ENCODE results near the gene LRBA. TPM values are rescaled to one million over a fixed set of nuclear protein-coding genes. Genes with fewer than 3 reads are reported as not detected.

LRBA gene
- total RNA-seq, 4 donors from 2014 or later, result 8.5 to 18.0 (median 11.9) TPM

- in situ Hi-C loops (cut with MboI; ENCODE audit: low sequenced_read_pairs in 4 of 4) (no loop called here), intact Hi-C loops (cut with DNase I; ENCODE audit: low total_unique reads) (no loop called here)
- no peaks in the 10 kb centered on the region for H3K4me1 ChIP-seq
- no peak overlapping the region for H3K27ac ChIP-seq
- H3K9me3 ChIP-seq, result no peaks in the 10 kb centered on the region
- no peak for ATAC-seq
- TF ChIP-seq CTCF (IDR thresholded peaks at IDR 0.05 in 4 of 5, conservative IDR thresholded peaks at IDR 0.05 in 1 of 5), result no peak
- TF ChIP-seq POLR2A (IDR thresholded peaks at IDR 0.05), result no peak
- no peak for DNase-seq
- H3K27me3 ChIP-seq, result no peaks in the 10 kb centered on the region
- H3K4me3 ChIP-seq, result no peak overlapping the region
- no peaks in the 10 kb centered on the region for H3K36me3 ChIP-seq
Observed at GRCh38 chr4:150683775-150684350, 331.2 kb downstream of the LRBA start.

GRCh38 chr4:150682126-150682525 lies 333.0 kb downstream of the LRBA start:
- no peaks in the 10 kb centered on the region for H3K9me3 ChIP-seq
- ATAC-seq, result no peak
- no peaks in the 10 kb centered on the region for H3K36me3 ChIP-seq

GRCh38 chr4:150681063-150681462 lies 334.0 kb downstream of the LRBA start:
- ATAC-seq, result no peak
- H3K27me3 ChIP-seq, result no peaks in the 10 kb centered on the region
- H3K9me3 ChIP-seq, result no peaks in the 10 kb centered on the region
- intact Hi-C loops (cut with DNase I; ENCODE audit: low total_unique reads), result no loop called here
- no peaks in the 10 kb centered on the region for H3K36me3 ChIP-seq
- in situ Hi-C loops (cut with MboI; ENCODE audit: low sequenced_read_pairs in 4 of 4), result no loop called here
- H3K4me1 ChIP-seq, result no peaks in the 10 kb centered on the region
- no peak overlapping the region for H3K4me3 ChIP-seq
- no peak for DNase-seq
- H3K27ac ChIP-seq, result no peak overlapping the region
- TF ChIP-seq CTCF (IDR thresholded peaks at IDR 0.05 in 4 of 5, conservative IDR thresholded peaks at IDR 0.05 in 1 of 5), result no peak
- no peak for TF ChIP-seq POLR2A (IDR thresholded peaks at IDR 0.05)

More at GRCh38 chr4:150682126-150682525, 333.0 kb downstream of the LRBA start:
- intact Hi-C loops (cut with DNase I; ENCODE audit: low total_unique reads), result no loop called here
- Histone ChIP-seq H3K4me3 (no peak overlapping the region), H3K27ac (no peak overlapping the region), H3K27me3 (no peaks in the 10 kb centered on the region), H3K4me1 (no peaks in the 10 kb centered on the region)
- DNase-seq, result no peak
- TF ChIP-seq CTCF (IDR thresholded peaks at IDR 0.05 in 4 of 5, conservative IDR thresholded peaks at IDR 0.05 in 1 of 5), result no peak
- TF ChIP-seq POLR2A (IDR thresholded peaks at IDR 0.05), result no peak
- in situ Hi-C loops (cut with MboI; ENCODE audit: low sequenced_read_pairs in 4 of 4), result no loop called here

- in situ Hi-C loops (cut with MboI; ENCODE audit: low sequenced_read_pairs in 4 of 4), result no loop called here
- intact Hi-C loops (cut with DNase I; ENCODE audit: low total_unique reads), result no loop called here
- no peaks in the 10 kb centered on the region for H3K27me3 ChIP-seq
- H3K4me3 ChIP-seq, result no peak overlapping the region
- no peak for TF ChIP-seq CTCF (IDR thresholded peaks at IDR 0.05 in 4 of 5, conservative IDR thresholded peaks at IDR 0.05 in 1 of 5)
- TF ChIP-seq POLR2A (IDR thresholded peaks at IDR 0.05), result no peak
- H3K9me3 ChIP-seq, result no peaks in the 10 kb centered on the region
- no peaks in the 10 kb centered on the region for H3K4me1 ChIP-seq
- DNase-seq, result no peak
- no peak for ATAC-seq
- no peak overlapping the region for H3K27ac ChIP-seq
- no peaks in the 10 kb centered on the region for H3K36me3 ChIP-seq
Observed at GRCh38 chr4:150680651-150681050, 334.4 kb downstream of the LRBA start.

Measured in gastrocnemius medialis (tissue), 4 donors.